Calu3 (cell line): ENCODE measurements around the gene AKR1E2. TPM values are rescaled to one million over a fixed set of nuclear protein-coding genes. Genes with fewer than 3 reads are reported as not detected.
"Not testable (repeated sequence)": the region's sequence is repeated elsewhere in the genome, so short reads cannot be mapped to it uniquely, and the experiment has no call there.

ENCODE experiments used
- BruUV-seq: library from RNA; stranded (reverse); fragments of 400-500 nt; replicated peaks from 2 replicates; lab custom pipeline; 2021; lab: Mats Ljungman, UMichigan
- CTCF ChIA-PET: fragments of 300-600 bp; sonication (Branson Sonifier 250); formaldehyde crosslinking; loops from one replicate; lab custom pipeline; 2022; ENCODE audit warnings: antibody characterized with exemption; lab: Charles Lee
- DNase-seq: peaks from one replicate; pipeline ENCODE4 v3.0.0; 2022
- H3K27ac Mint-ChIP-seq: one replicate; pipeline ENCODE4 v1.8.0; 2022; ENCODE audit warnings: mixed read lengths; ENCODE audit not compliant: unreplicated experiment
- H3K27me3 Mint-ChIP-seq: one replicate; pipeline ENCODE4 v1.8.0; 2022; ENCODE audit warnings: mixed read lengths; ENCODE audit not compliant: unreplicated experiment
- H3K36me3 Mint-ChIP-seq: one replicate; pipeline ENCODE4 v1.8.0; 2022; ENCODE audit warnings: mild to moderate bottlenecking, moderate library complexity, mixed read lengths; ENCODE audit not compliant: insufficient read depth, unreplicated experiment
- H3K4me1 Mint-ChIP-seq: one replicate; pipeline ENCODE4 v1.8.0; 2022; ENCODE audit warnings: mild to moderate bottlenecking, low read depth, mixed read lengths; ENCODE audit not compliant: unreplicated experiment
- H3K4me3 Mint-ChIP-seq: one replicate; pipeline ENCODE4 v1.8.0; 2022; ENCODE audit warnings: mild to moderate bottlenecking, low read depth, moderate library complexity, mixed read lengths; ENCODE audit not compliant: unreplicated experiment
- H3K9me3 Mint-ChIP-seq: one replicate; pipeline ENCODE4 v1.8.0; 2022; ENCODE audit warnings: low read depth, mixed read lengths; ENCODE audit not compliant: unreplicated experiment
- CTCF ChIP-seq: fragments of 200-600 bp; IDR thresholded peaks from one replicate; pipeline ENCODE4 v1.8.0; 2022; ENCODE audit warnings: antibody characterized with exemption; ENCODE audit not compliant: unreplicated experiment
- intact Hi-C: fragments of 100-400 bp; cut with micrococcal nuclease; formaldehyde crosslinking; loops from one replicate; pipeline ENCODE4 v1.10.0; 2022; ENCODE audit not compliant: unreplicated experiment
- total RNA-seq: library from RNA; stranded (reverse); gene quantifications from 2 replicates; pipeline ENCODE4 v1.2.3, GENCODE V29; 2022

The AKR1E2 gene
- total RNA-seq, 1 experiment from 2014 or later = 2.8 TPM

DNA sequence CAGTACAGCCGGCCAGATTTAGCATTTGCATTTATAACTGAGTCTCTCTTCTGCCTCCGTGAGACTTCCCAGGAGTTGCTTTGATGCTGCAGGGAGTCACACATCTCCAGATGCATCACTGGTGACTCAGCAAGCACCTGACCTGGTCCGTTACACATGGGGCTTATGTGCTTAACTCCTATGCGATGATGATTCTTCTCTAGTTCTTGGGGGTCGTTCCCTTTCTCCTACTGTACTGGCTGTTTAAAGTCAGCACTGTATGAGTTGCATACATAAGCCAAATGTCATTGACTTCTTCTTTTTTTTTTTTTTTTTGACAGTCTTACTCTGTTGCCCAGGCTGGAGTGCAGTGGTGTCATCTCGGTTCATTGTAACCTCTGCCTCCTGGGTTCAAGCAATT lies 13.0 kb upstream of the AKR1E2 start:
- Mint-ChIP-seq H3K4me1 (peaks cover 34% of the 10 kb centered on the region), H3K9me3 (no peaks in the 10 kb centered on the region), H3K27me3 (no peaks in the 10 kb centered on the region), H3K4me3 (no peak overlapping the region), H3K27ac (no peak overlapping the region), H3K36me3 (no peaks in the 10 kb centered on the region)
- CTCF ChIA-PET = no interaction called here
- no TSS peak for BruUV-seq
- no peak for TF ChIP-seq CTCF
- peak; percentile 21 for DNase-seq
- intact Hi-C loops = loop anchor here (10.0 kb wide), 3 partner anchors 282 to 732 kb away; partner anchors contain the start of gene AKR1C3

DNA sequence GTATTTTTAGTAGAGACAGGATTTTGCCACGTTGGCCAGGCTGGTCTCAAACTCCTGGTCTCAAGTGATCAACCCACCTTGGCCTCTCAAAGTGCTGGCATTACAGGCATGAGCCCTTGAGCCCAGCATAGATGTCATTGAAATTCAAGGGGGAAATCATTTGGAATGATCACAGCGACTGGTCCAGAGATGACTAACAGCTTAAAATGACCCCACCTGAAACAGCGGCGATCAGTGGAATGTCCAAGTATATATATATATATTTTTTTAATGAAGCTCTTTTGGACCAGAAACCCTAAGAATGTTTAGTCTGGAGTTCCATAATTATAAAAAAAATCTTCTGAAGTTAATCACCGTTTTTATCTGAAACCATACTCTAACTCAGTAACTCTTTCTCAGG lies 12.5 kb upstream of the AKR1E2 start:
- no TSS peak for BruUV-seq
- Mint-ChIP-seq H3K9me3 (no peaks in the 10 kb centered on the region), H3K4me3 (no peak overlapping the region), H3K36me3 (no peaks in the 10 kb centered on the region), H3K27me3 (no peaks in the 10 kb centered on the region), H3K4me1 (peaks cover 30% of the 10 kb centered on the region), H3K27ac (no peak overlapping the region)
- CTCF ChIA-PET = interaction anchor here (0.7 kb wide), 1 partner anchor 898 kb away, joined by 7 read pairs; no protein-coding TSS in a partner anchor
- no peak for DNase-seq
- intact Hi-C loops = loop anchor here (10.0 kb wide), 3 partner anchors 281 to 731 kb away; partner anchors contain the start of gene AKR1C3
- no peak for TF ChIP-seq CTCF

DNA sequence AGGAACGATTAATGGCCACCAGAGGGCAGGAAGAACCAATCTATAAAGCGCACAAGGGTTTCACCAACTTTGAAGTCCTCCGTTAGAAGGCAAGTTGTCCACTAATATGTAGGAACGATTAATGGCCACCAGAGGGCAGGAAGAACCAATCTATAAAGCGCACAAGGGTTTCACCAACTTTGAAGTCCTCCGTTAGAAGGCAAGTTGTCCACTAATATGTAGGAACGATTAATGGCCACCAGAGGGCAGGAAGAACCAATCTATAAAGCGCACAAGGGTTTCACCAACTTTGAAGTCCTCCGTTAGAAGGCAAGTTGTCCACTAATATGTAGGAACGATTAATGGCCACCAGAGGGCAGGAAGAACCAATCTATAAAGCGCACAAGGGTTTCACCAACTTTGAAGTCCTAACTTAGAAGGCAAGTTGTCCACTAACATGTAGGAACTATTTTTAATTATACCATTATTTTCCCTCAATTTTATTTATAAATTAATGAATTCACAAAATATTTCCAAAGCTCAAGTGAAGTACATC lies 10.3 kb upstream of the AKR1E2 start:
- DNase-seq, H3K27ac Mint-ChIP-seq, H3K4me3 Mint-ChIP-seq, H3K9me3 Mint-ChIP-seq, BruUV-seq, H3K36me3 Mint-ChIP-seq, H3K27me3 Mint-ChIP-seq: not testable (repeated sequence)
- H3K4me1 Mint-ChIP-seq = peaks cover 19% of the 10 kb centered on the region
- peak; percentile 37 for TF ChIP-seq CTCF
- intact Hi-C loops = loop anchor here (1.0 to 10.0 kb wide), 5 partner anchors 32 to 729 kb away; partner anchors contain the start of gene AKR1C3
- CTCF ChIA-PET = interaction anchor here (0.7 to 1.7 kb wide), 11 partner anchors 12 to 1618 kb away, joined by 3 to 16 read pairs (median 4); no protein-coding TSS in a partner anchor

DNA sequence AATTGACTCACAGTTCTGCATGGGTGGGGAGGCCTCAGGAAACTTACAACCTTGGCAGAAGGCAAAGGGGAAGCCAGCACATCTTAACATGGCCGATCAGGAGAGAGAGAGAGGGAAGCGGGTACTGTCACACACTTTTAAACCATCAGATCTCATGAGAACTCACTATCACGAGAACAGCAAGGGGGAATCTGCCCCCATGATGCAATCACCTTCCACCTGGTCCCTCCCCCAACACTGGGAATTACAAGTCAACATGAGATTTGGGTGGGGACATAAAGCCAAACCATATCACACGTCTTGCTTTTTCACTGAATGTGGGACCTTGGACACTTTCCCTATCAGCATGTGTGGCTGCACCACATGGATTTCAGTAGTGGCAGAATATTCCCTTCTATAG lies 9.0 kb upstream of the AKR1E2 start:
- Mint-ChIP-seq H3K27me3 (no peaks in the 10 kb centered on the region), H3K4me3 (no peak overlapping the region), H3K27ac (no peak overlapping the region), H3K4me1 (peaks cover 13% of the 10 kb centered on the region), H3K9me3 (no peaks in the 10 kb centered on the region), H3K36me3 (no peaks in the 10 kb centered on the region)
- CTCF ChIA-PET = no interaction called here
- no TSS peak for BruUV-seq
- intact Hi-C loops = loop anchor here (10.0 kb wide), 3 partner anchors 278 to 728 kb away; partner anchors contain the start of gene AKR1C3
- DNase-seq = no peak
- TF ChIP-seq CTCF = no peak
